GM12878 (cell line): ENCODE data around the gene ZNF22.

Experiments used
- BACH1 ChIP-seq: fragments of 450-650 bp; IDR thresholded peaks from 2 replicates; pipeline ENCODE4 v1.6.1; 2017; ENCODE audit warnings: mild to moderate bottlenecking, borderline replicate concordance
- EGR1 ChIP-seq, 2 experiments: IDR thresholded peaks; 1 replicate in 1 of 2; 2 replicates in 1 of 2; pipeline ENCODE4 v1.6.1; 2011 to 2012; ENCODE audit warnings: low read depth in 2 of 2, low read length in 2 of 2, borderline replicate concordance in 1 of 2, mild to moderate bottlenecking in 1 of 2, moderate library complexity in 1 of 2
- NFYB ChIP-seq: IDR thresholded peaks from 2 replicates; pipeline ENCODE4 v1.6.1; 2011; ENCODE audit warnings: low read depth, mild to moderate bottlenecking, low read length, improper control_type of control experiment, moderate library complexity; ENCODE audit not compliant: insufficient read depth
- POU2F2 ChIP-seq: IDR thresholded peaks from 3 replicates; pipeline ENCODE4 v1.6.1; 2011; ENCODE audit warnings: low read depth, mild to moderate bottlenecking, low read length, borderline replicate concordance
- SIN3A ChIP-seq: IDR thresholded peaks from 2 replicates; pipeline ENCODE4 v1.6.1; 2012; ENCODE audit warnings: low read depth, low read length, improper control_type of control experiment
- ZNF274 ChIP-seq: IDR thresholded peaks from one replicate; pipeline ENCODE4 v1.8.0; 2011; ENCODE audit not compliant: insufficient read length, insufficient read depth
- TF ChIP-seq, protein P1 (sequence below): IDR thresholded peaks from 2 replicates; pipeline ENCODE4 v1.6.1; 2012; ENCODE audit warnings: low read depth, low read length, improper control_type of control experiment

DNA sequence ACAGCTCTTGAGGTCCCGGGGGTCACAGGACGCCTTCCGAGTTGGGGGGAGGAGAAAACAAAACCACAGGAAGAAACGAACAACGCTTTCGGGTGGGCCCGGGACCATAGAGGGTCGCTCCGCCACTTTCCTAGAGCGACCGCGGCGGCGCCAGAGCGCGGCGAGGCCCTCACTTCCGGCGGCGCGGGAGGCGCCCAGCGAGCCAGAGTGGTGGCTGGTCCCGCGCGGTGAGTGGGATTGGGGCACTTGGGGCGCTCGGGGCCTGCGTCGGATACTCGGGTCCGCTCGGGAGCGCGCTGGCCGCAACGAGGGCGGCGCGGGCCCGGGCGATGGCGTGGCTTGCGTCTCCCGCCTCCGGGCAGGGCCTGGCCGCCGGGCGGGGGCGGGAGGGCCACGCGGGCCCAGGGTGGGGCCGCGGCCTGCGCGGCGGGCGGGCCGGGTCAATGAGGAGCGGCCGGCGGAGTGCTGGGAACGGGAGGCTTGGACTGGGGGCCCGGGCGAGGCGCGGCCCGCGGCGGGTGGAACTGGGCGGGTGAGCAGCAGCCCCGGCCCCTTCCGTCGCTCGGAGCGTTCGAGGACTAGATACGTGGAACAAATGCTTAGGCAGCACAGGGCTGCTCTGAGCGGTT, at the start of gene ZNF22:
- TF ChIP-seq, protein P1, sequence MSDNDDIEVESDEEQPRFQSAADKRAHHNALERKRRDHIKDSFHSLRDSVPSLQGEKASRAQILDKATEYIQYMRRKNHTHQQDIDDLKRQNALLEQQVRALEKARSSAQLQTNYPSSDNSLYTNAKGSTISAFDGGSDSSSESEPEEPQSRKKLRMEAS: peak; percentile 70; the same call in 1 of the 2 replicates
- TF ChIP-seq POU2F2: peak; percentile 34; the same call in 1 of the 3 replicates
- TF ChIP-seq SIN3A: no peak
- TF ChIP-seq ZNF274: no peak
- peak in 1 of 2 experiments; percentile 81; a peak in 2 of 3 replicates for TF ChIP-seq EGR1 (IDR thresholded peaks at IDR 0.05; ENCODE audit: borderline replicate concordance in 1 of 2, low read depth in 2 of 2, low read length in 2 of 2)
- TF ChIP-seq BACH1: peak; percentile 44; the same call in 1 of the 2 replicates
- no peak for TF ChIP-seq NFYB
